Stimulated activated CD4-positive, alpha-beta T cell treated with anti-CD3 and anti-CD28 coated beads, Interleukin-4, amount 100 ng/mL, for 48 hours (primary cell): Measurements from ENCODE around the gene DDAH2.
A peak's percentile ranks its signal among the peaks of the same experiment; 100 is the strongest.

Source experiments
- DNase-seq, 2 donors: peaks; one replicate each; pipeline ENCODE4 v3.0.0-alpha.2; 2020; ENCODE audit warnings: low read depth in 2 of 2

Gene DDAH2

GRCh38 chr6:31689249-31690110 is 39.6 kb downstream of the DDAH2 start:
- no peak for DNase-seq

- no peak for DNase-seq
Observed at GRCh38 chr6:31687860-31688693, 41.0 kb downstream of the DDAH2 start.

- DNase-seq: no peak
Observed at GRCh38 chr6:31687321-31687720, 41.8 kb downstream of the DDAH2 start.

- DNase-seq: no peak
Observed at GRCh38 chr6:31686483-31686882, 42.6 kb downstream of the DDAH2 start.

GRCh38 chr6:31683591-31683990 is 45.5 kb downstream of the DDAH2 start:
- no peak for DNase-seq

- peak in 1 of 2 donors; percentile 44 for DNase-seq
Observed at GRCh38 chr6:31681135-31681671, 47.9 kb downstream of the DDAH2 start.

- DNase-seq: peak; percentile 48 to 59
Observed at GRCh38 chr6:31680226-31681134, 48.6 kb downstream of the DDAH2 start, which contains the start of gene LY6G5C. Gene LY6G5C, minus strand, starts transcription at chr6:31681067. Its CDS starts 694 bp downstream, at chr6:31680373.

GRCh38 chr6:31677955-31678354 is 51.1 kb downstream of the DDAH2 start:
- DNase-seq: no peak
